Trophoblast cell (in vitro differentiated cells and primary cell): ENCODE results near the gene CD99.

Experiments
- DNase-seq, 2 donors: peaks; one replicate each; pipeline ENCODE4 v3.0.0-alpha.2; 2016
- H2AFZ ChIP-seq: 2 replicates; pipeline ENCODE4 v1.6.1; 2013; ENCODE audit warnings: low read length, moderate library complexity, mild to moderate bottlenecking; ENCODE audit not compliant: insufficient read depth, poor library complexity
- H2AK5ac ChIP-seq: 2 replicates; pipeline ENCODE4 v1.6.1; 2013; ENCODE audit warnings: mild to moderate bottlenecking, low read length
- H2BK120ac ChIP-seq: 2 replicates; pipeline ENCODE4 v1.6.1; 2013; ENCODE audit warnings: low read length, mild to moderate bottlenecking, moderate library complexity; ENCODE audit not compliant: insufficient read depth, poor library complexity
- H2BK12ac ChIP-seq: 2 replicates; pipeline ENCODE4 v1.6.1; 2013; ENCODE audit warnings: mild to moderate bottlenecking, low read length, moderate library complexity
- H2BK5ac ChIP-seq: 2 replicates; pipeline ENCODE4 v1.6.1; 2013; ENCODE audit warnings: low read length, low read depth, moderate library complexity, mild to moderate bottlenecking; ENCODE audit not compliant: poor library complexity
- H3K14ac ChIP-seq: 2 replicates; pipeline ENCODE4 v1.6.1; 2013; ENCODE audit warnings: mild to moderate bottlenecking, low read length
- H3K18ac ChIP-seq: 2 replicates; pipeline ENCODE4 v1.6.1; 2013; ENCODE audit warnings: mild to moderate bottlenecking, low read length
- H3K23ac ChIP-seq: 2 replicates; pipeline ENCODE4 v1.6.1; 2013; ENCODE audit warnings: low read length
- H3K27ac ChIP-seq: 2 replicates; pipeline ENCODE4 v1.5.1; 2013; ENCODE audit warnings: low read depth, mild to moderate bottlenecking, inconsistent platforms, low read length, moderate library complexity
- H3K27me3 ChIP-seq: 2 replicates; pipeline ENCODE4 v1.6.1; 2013; ENCODE audit warnings: inconsistent platforms, mild to moderate bottlenecking, low read length, moderate library complexity; ENCODE audit not compliant: insufficient read depth
- H3K36me3 ChIP-seq, 2 experiments: 1 replicate in 1 of 2; 2 replicates in 1 of 2; pipeline ENCODE4 v1.6.1; 2013; ENCODE audit warnings: low read length in 2 of 2, mild to moderate bottlenecking in 2 of 2, moderate library complexity in 1 of 2; ENCODE audit not compliant: insufficient read depth in 2 of 2, control insufficient read depth in 1 of 2
- H3K4ac ChIP-seq: 2 replicates; pipeline ENCODE4 v1.6.1; 2013; ENCODE audit warnings: low read depth, mild to moderate bottlenecking, low read length, moderate library complexity
- H3K4me1 ChIP-seq, 2 experiments: 1 replicate in 1 of 2; 2 replicates in 1 of 2; pipeline ENCODE4 v1.6.1; 2013; ENCODE audit warnings: low read length in 2 of 2, mild to moderate bottlenecking in 2 of 2, moderate library complexity in 1 of 2; ENCODE audit not compliant: insufficient read depth in 2 of 2, control insufficient read depth in 1 of 2
- H3K4me2 ChIP-seq: 2 replicates; pipeline ENCODE4 v1.6.1; 2013; ENCODE audit warnings: inconsistent platforms, mild to moderate bottlenecking, low read length, moderate library complexity
- H3K4me3 ChIP-seq: 2 replicates; pipeline ENCODE4 v1.5.1; 2013; ENCODE audit warnings: mild to moderate bottlenecking, low read depth, low read length, inconsistent platforms
- H3K79me1 ChIP-seq: one replicate; pipeline ENCODE4 v1.6.1; 2013; ENCODE audit warnings: low read length
- H3K79me2 ChIP-seq: 2 replicates; pipeline ENCODE4 v1.6.1; 2013; ENCODE audit warnings: low read length, mild to moderate bottlenecking; ENCODE audit not compliant: control insufficient read depth, insufficient read depth, poor library complexity
- H3K9ac ChIP-seq: 2 replicates; pipeline ENCODE4 v1.6.1; 2013; ENCODE audit warnings: mild to moderate bottlenecking, low read length
- H3K9me3 ChIP-seq: 2 replicates; pipeline ENCODE4 v1.6.1; 2013; ENCODE audit warnings: low read depth, mild to moderate bottlenecking, control low read depth, inconsistent platforms, low read length; ENCODE audit not compliant: insufficient read depth
- H4K12ac ChIP-seq: 2 replicates; pipeline ENCODE4 v1.6.1; 2013; ENCODE audit warnings: low read depth, mild to moderate bottlenecking, low read length, moderate library complexity
- H4K8ac ChIP-seq: 2 replicates; pipeline ENCODE4 v1.6.1; 2013; ENCODE audit warnings: low read depth, mild to moderate bottlenecking, low read length, moderate library complexity
- H4K91ac ChIP-seq: one replicate; pipeline ENCODE4 v1.6.1; 2013; ENCODE audit warnings: low read depth, mild to moderate bottlenecking, low read length, moderate library complexity
- WGBS: extraction: QIAGEN DNeasy Blood & Tissue Kit; methylation state at CpG from one replicate; pipeline ENCODE4 v1.1.7; 2013; ENCODE audit warnings: missing lambda C conversion rate; ENCODE audit not compliant: insufficient read length, insufficient coverage; ENCODE audit errors: extremely low coverage; 5-methylcytosine and 5-hydroxymethylcytosine counted together

Gene CD99

GRCh38 chrX:2679534-2680485 lies 11.3 kb upstream of the CD99 start:
- no peak overlapping the region for H2AFZ ChIP-seq
- peaks cover 2 to 4% of the 10 kb centered on the region in 2 experiments for H3K4me1 ChIP-seq

GRCh38 chrX:2680486-2681348 lies 10.4 kb upstream of the CD99 start:
- Histone ChIP-seq H3K36me3 (no peaks in the 10 kb centered on the region), H4K12ac (no peak overlapping the region), H4K91ac (no peak overlapping the region), H3K14ac (no peak overlapping the region), H3K4me1 (peaks cover 2 to 4% of the 10 kb centered on the region in 2 experiments), H3K27me3 (no peaks in the 10 kb centered on the region), H3K4me2 (no peak overlapping the region), H3K9me3 (no peaks in the 10 kb centered on the region), H2AK5ac (no peak overlapping the region), H2AFZ (no peak overlapping the region), H3K4me3 (no peak overlapping the region), H4K8ac (no peak overlapping the region), H3K9ac (no peak overlapping the region), H3K4ac (no peak overlapping the region), H3K79me1 (no peaks in the 10 kb centered on the region), H2BK5ac (no peak overlapping the region), H3K27ac (no peak overlapping the region), H3K18ac (no peak overlapping the region), H2BK120ac (no peak overlapping the region), H2BK12ac (no peak overlapping the region), H3K23ac (no peak overlapping the region), H3K79me2 (no peaks in the 10 kb centered on the region)
- 100% methylated on average over 3 of the region's 6 CpGs for WGBS
- no peak for DNase-seq

More at GRCh38 chrX:2679534-2680485, 11.3 kb upstream of the CD99 start:
- WGBS, result no CpG with 5 or more reads among the region's 9 CpGs
- Histone ChIP-seq H3K23ac (no peak overlapping the region), H2BK120ac (no peak overlapping the region), H3K36me3 (no peaks in the 10 kb centered on the region), H3K4me2 (no peak overlapping the region), H3K4me3 (no peak overlapping the region), H3K18ac (no peak overlapping the region), H4K8ac (no peak overlapping the region), H3K79me2 (no peaks in the 10 kb centered on the region), H3K79me1 (no peaks in the 10 kb centered on the region), H4K91ac (no peak overlapping the region), H3K27ac (no peak overlapping the region), H3K9me3 (no peaks in the 10 kb centered on the region), H2AK5ac (no peak overlapping the region), H2BK5ac (no peak overlapping the region), H3K14ac (no peak overlapping the region), H3K4ac (no peak overlapping the region), H4K12ac (no peak overlapping the region), H3K27me3 (no peaks in the 10 kb centered on the region), H2BK12ac (no peak overlapping the region), H3K9ac (no peak overlapping the region)
- DNase-seq, result no peak

- H3K4ac ChIP-seq, result no peak overlapping the region
- no peak overlapping the region for H4K8ac ChIP-seq
Measured at GRCh38 chrX:2682565-2683177, 8.4 kb upstream of the CD99 start.

GRCh38 chrX:2684256-2684655 lies 6.8 kb upstream of the CD99 start:
- Histone ChIP-seq H4K8ac (no peak overlapping the region), H3K36me3 (no peaks in the 10 kb centered on the region), H2AFZ (no peak overlapping the region), H3K14ac (no peak overlapping the region), H3K4me2 (no peak overlapping the region), H2BK12ac (no peak overlapping the region), H3K27me3 (no peaks in the 10 kb centered on the region), H3K4me1 (no peaks in the 10 kb centered on the region), H3K9ac (no peak overlapping the region), H4K91ac (no peak overlapping the region), H2AK5ac (no peak overlapping the region), H3K79me1 (no peaks in the 10 kb centered on the region), H3K23ac (no peak overlapping the region), H3K4ac (no peak overlapping the region), H3K79me2 (no peaks in the 10 kb centered on the region), H3K4me3 (no peak overlapping the region), H3K18ac (no peak overlapping the region), H3K27ac (no peak overlapping the region), H2BK120ac (no peak overlapping the region), H2BK5ac (no peak overlapping the region), H3K9me3 (no peaks in the 10 kb centered on the region), H4K12ac (no peak overlapping the region)
- WGBS, result 100% methylated on average over 1 of the region's 1 CpG
- no peak for DNase-seq

More at GRCh38 chrX:2682565-2683177, 8.4 kb upstream of the CD99 start:
- DNase-seq, result no peak
- no peak overlapping the region for H2AFZ ChIP-seq
- no peak overlapping the region for H3K14ac ChIP-seq
- no peak overlapping the region for H4K12ac ChIP-seq
- H3K18ac ChIP-seq, result no peak overlapping the region
- peaks cover under 1 to 3% of the 10 kb centered on the region in 2 experiments for H3K4me1 ChIP-seq
- no peaks in the 10 kb centered on the region for H3K79me1 ChIP-seq
- H2AK5ac ChIP-seq, result no peak overlapping the region
- H3K36me3 ChIP-seq, result no peaks in the 10 kb centered on the region
- no peak overlapping the region for H3K23ac ChIP-seq
- no CpG with 5 or more reads among the region's 6 CpGs for WGBS
- H2BK120ac ChIP-seq, result no peak overlapping the region
- no peak overlapping the region for H3K4me2 ChIP-seq
- no peaks in the 10 kb centered on the region for H3K9me3 ChIP-seq
- H3K27ac ChIP-seq, result no peak overlapping the region
- H3K27me3 ChIP-seq, result no peaks in the 10 kb centered on the region
- H4K91ac ChIP-seq, result no peak overlapping the region
- no peak overlapping the region for H3K4me3 ChIP-seq
- no peak overlapping the region for H2BK12ac ChIP-seq
- H3K9ac ChIP-seq, result no peak overlapping the region
- no peak overlapping the region for H2BK5ac ChIP-seq
- H3K79me2 ChIP-seq, result no peaks in the 10 kb centered on the region
